Right cardiac atrium (tissue), 5 donors: Measurements from ENCODE around the gene LRRC8B. TPM values are rescaled to one million over a fixed set of nuclear protein-coding genes. Genes with fewer than 3 reads are reported as not detected.
"Not testable (repeated sequence)": the region's sequence is repeated elsewhere in the genome, so short reads cannot be mapped to it uniquely, and the experiment has no call there.

Experiments used
- ATAC-seq, 2 donors: fragments of 200-7000 bp; cut with Tn5 transposase; one replicate each; pipeline versions ENCODE4 v1.8.0 to v1.9.1; 2020; ENCODE audit warnings: moderate library complexity in 2 of 2, mild to moderate bottlenecking in 1 of 2
- DNase-seq, 3 donors: peaks; one replicate each; pipeline ENCODE4 v3.0.0-alpha.2; 2020
- H3K27ac ChIP-seq: one replicate; pipeline ENCODE4 v1.5.1; 2013; ENCODE audit warnings: mild to moderate bottlenecking, low read length, control low read depth, moderate library complexity
- H3K27me3 ChIP-seq: one replicate; pipeline ENCODE4 v1.6.1; 2013; ENCODE audit not compliant: control insufficient read depth, insufficient read depth
- H3K4me1 ChIP-seq: one replicate; pipeline ENCODE4 v1.6.1; 2013; ENCODE audit warnings: low read length; ENCODE audit not compliant: control insufficient read depth, insufficient read depth
- H3K4me3 ChIP-seq: one replicate; pipeline ENCODE4 v1.5.1; 2013; ENCODE audit warnings: low read length, control low read depth
- H3K9me3 ChIP-seq: one replicate; pipeline ENCODE4 v1.6.1; 2013; ENCODE audit warnings: low read length; ENCODE audit not compliant: control insufficient read depth
- WGBS: extraction: QIAGEN DNeasy Blood & Tissue Kit; methylation state at CpG from one replicate; pipeline ENCODE4 v1.1.7; 2013; 5-methylcytosine and 5-hydroxymethylcytosine counted together
- intact Hi-C, 4 donors: fragments of 100-400 bp; cut with DNase I; formaldehyde crosslinking; loops; one replicate each; pipeline versions ENCODE4 v1.11.0 to v1.14.0; 2022 to 2023
- polyA plus RNA-seq: library from polyadenylated mRNA; stranded (reverse); fragments of 200-250 nt; gene quantifications from one replicate; pipeline ENCODE4 v1.2.3, GENCODE V29; 2013
- total RNA-seq, 4 donors: library from RNA; stranded (reverse); fragmentation: NEBNext Ultra II Directional; extraction: Animal tissue kit (Norgen Biotek cat#: 25700); gene quantifications; one replicate each; pipeline ENCODE4 v1.2.1, GENCODE V29; 2021
- donor health status: healthy with polysubstance abuse.
- donor health status: DM: no; HTN: yes; CAD: no.
- donor health status: DM: no; HTN: no; CAD: no.
- donor health status: DM: no; HTN: yes; CAD: no; lungs with severe emphysema.
- donor health status: DM: yes; HTN: yes; CAD: no.

The LRRC8B gene
- total and polyA plus RNA-seq, 5 donors, result 1.4 to 5.6 (median 5.1) TPM

GRCh38 chr1:89536555-89537341 lies 12.1 kb downstream of the LRRC8B start:
- Histone ChIP-seq H3K27me3 (no peaks in the 10 kb centered on the region), H3K4me1 (peaks cover 5% of the 10 kb centered on the region), H3K9me3 (no peaks in the 10 kb centered on the region), H3K27ac (no peak overlapping the region), H3K4me3 (no peak overlapping the region)
- no peak for DNase-seq
- WGBS, result 92% methylated on average over 5 of the region's 5 CpGs
- no peak for ATAC-seq
- intact Hi-C loops, result loop anchor here in 1 of 4 donors (10.0 kb wide), 1 partner anchor 48 kb away; no protein-coding TSS in a partner anchor

- Histone ChIP-seq H3K4me1 (peaks cover 5% of the 10 kb centered on the region), H3K4me3 (no peak overlapping the region), H3K27ac (no peak overlapping the region), H3K27me3 (no peaks in the 10 kb centered on the region), H3K9me3 (no peaks in the 10 kb centered on the region)
- ATAC-seq, result peak; percentile 64 to 86
- DNase-seq, result no peak
- 56% methylated on average over 2 of the region's 2 CpGs for whole genome bisulfite sequencing
- intact Hi-C loops, result loop anchor here in 1 of 4 donors (10.0 kb wide), 1 partner anchor 46 kb away; no protein-coding TSS in a partner anchor
Measured at GRCh38 chr1:89538361-89538760, 13.7 kb downstream of the LRRC8B start.

- Histone ChIP-seq H3K27me3 (no peaks in the 10 kb centered on the region), H3K4me3 (no peak overlapping the region), H3K9me3 (no peaks in the 10 kb centered on the region), H3K4me1 (peaks cover 7% of the 10 kb centered on the region), H3K27ac (no peak overlapping the region)
- ATAC-seq (no peak), DNase-seq (no peak)
- intact Hi-C loops, result loop anchor here in 1 of 4 donors (10.0 kb wide), 1 partner anchor 46 kb away; no protein-coding TSS in a partner anchor
- 93% methylated on average over 3 of the region's 3 CpGs for WGBS
Measured at GRCh38 chr1:89539128-89539527, 14.5 kb downstream of the LRRC8B start.

DNA sequence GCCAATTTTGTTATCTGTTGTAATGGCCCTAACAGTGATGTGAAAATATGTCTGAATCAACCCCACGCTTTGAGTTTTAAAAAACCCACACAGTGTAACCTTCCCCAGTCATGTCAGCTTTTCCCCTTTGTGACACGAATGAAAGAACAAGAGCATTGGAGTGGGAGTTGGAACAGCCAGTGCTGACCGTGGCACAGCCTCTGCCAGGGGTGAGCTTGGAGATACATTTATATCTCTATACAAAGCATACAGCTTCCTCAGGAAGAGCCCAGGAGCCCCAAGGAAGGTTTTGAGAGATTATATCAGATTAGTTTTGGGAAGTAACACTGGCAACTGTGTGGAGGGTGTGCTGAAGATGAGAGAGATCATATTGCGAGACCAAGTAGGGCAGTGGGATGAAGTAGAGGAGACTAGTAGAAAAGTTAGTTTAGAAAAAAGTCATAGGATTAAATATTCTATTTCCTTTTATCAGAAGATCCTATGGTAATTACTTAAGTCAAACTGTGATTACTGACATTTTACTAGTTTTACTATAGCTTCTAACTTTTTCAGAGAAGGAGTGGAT lies 15.9 kb downstream of the LRRC8B start:
- ATAC-seq (peak; percentile 47 to 51), DNase-seq (no peak)
- H3K9me3 ChIP-seq, result no peaks in the 10 kb centered on the region
- no peaks in the 10 kb centered on the region for H3K27me3 ChIP-seq
- H3K4me1 ChIP-seq, result peaks cover 7% of the 10 kb centered on the region
- WGBS, result 41% methylated on average over 4 of the region's 4 CpGs
- H3K27ac ChIP-seq, result peak overlapping the region; percentile 17
- H3K4me3 ChIP-seq, result no peak overlapping the region
- intact Hi-C loops, result no loop called here

DNA sequence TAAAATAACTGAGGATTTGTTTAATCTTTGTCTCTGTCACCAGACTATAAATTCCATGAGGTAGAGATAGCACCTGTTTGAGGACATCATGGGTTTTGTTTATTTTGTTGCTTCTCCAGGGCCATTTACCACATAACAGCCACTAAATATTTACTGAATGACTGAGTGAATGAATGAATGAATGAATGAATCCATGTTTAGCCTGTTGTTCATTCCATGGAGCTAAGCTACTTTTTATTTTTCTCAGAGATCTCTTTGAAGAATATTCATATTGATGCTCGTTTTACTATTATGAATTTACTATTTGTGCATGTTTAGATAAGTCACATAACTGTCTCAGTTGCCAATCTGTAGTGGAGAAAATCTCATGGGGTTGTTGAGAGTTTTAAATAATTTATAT lies 17.7 kb downstream of the LRRC8B start:
- no peak for DNase-seq
- Histone ChIP-seq H3K9me3 (no peaks in the 10 kb centered on the region), H3K27ac (no peak overlapping the region), H3K4me1 (peaks cover 10% of the 10 kb centered on the region), H3K4me3 (no peak overlapping the region), H3K27me3 (no peaks in the 10 kb centered on the region)
- ATAC-seq, result no peak
- intact Hi-C loops, result no loop called here
- 88% methylated on average over 1 of the region's 1 CpG for WGBS

DNA sequence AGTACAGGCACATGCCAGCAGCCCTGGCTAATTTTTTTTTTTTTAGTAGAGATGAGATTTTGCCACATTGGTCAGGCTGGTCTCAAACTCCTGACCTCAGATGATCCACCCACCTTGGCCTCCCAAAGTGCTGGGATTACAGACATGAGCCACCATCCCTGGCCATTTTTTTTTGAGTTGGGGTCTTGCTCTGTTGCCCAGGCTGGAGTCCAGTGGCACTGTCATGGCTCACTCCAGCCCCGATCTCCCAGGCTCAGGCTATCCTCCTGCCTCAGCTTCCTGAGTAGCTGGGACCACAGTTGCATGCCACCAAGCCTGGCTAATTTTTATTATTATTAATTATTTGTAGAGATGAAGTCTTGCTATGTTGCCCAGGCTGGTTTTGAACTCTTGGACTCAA lies 19.0 kb downstream of the LRRC8B start:
- H3K27ac ChIP-seq, intact Hi-C loops, H3K4me3 ChIP-seq, DNase-seq, H3K9me3 ChIP-seq, H3K27me3 ChIP-seq, H3K4me1 ChIP-seq, ATAC-seq: not testable (repeated sequence)
- 95% methylated on average over 1 of the region's 1 CpG for WGBS

DNA sequence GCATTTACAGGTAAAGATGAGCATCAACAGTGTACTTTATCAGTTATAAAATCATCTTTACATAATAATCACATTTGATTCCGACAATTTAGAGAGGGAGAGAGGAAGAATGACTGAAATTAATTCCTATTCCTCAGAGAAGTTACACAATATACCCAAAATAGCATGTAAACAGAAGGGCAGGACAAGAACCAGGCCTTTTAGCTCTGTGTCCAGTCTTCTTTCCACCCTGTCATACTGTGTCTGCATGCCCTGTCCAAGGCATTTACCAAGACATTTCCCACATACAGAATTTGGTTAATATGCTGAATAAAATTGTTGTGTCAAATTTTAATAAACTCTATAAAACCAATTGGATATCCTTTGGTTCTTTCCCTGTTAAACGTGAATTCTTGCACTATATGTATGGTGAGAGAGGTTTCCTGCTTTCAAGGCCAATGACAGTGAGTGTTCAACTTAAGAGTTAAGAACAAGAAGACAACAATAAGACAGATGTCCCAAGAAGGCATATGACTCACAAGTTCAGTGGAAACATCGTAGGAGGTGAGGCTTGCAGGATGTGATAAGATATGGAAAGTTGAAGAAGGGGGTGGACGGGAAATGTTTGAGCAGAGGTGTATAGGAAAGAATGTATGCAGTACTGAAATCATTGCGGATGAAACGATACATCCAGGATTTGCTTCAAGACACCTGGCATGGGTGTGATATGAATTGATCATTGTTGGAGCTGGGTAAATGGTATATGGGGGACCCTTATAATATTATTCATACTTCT lies 20.8 kb downstream of the LRRC8B start:
- H3K4me3 ChIP-seq, result no peak overlapping the region
- ATAC-seq (peak; percentile 49 to 82), DNase-seq (no peak)
- no peaks in the 10 kb centered on the region for H3K27me3 ChIP-seq
- no peak overlapping the region for H3K27ac ChIP-seq
- no peaks in the 10 kb centered on the region for H3K9me3 ChIP-seq
- 52% methylated on average over 6 of the region's 6 CpGs for WGBS
- intact Hi-C loops, result no loop called here
- H3K4me1 ChIP-seq, result peaks cover 6% of the 10 kb centered on the region

GRCh38 chr1:89546082-89546889 lies 21.7 kb downstream of the LRRC8B start:
- H3K4me1 ChIP-seq, result peaks cover 5% of the 10 kb centered on the region
- peak in 1 of 2 donors; percentile 48 for ATAC-seq
- intact Hi-C loops, result no loop called here

GRCh38 chr1:89546934-89547562 lies 22.4 kb downstream of the LRRC8B start:
- no peak for DNase-seq
- H3K4me1 ChIP-seq, result peaks cover 5% of the 10 kb centered on the region
- intact Hi-C loops, result no loop called here
- no peak for ATAC-seq
- no peaks in the 10 kb centered on the region for H3K9me3 ChIP-seq
- H3K27ac ChIP-seq, result no peak overlapping the region
- no peak overlapping the region for H3K4me3 ChIP-seq
- no peaks in the 10 kb centered on the region for H3K27me3 ChIP-seq

More at GRCh38 chr1:89546082-89546889, 21.7 kb downstream of the LRRC8B start:
- WGBS, result 87% methylated on average over 3 of the region's 3 CpGs
- Histone ChIP-seq H3K27me3 (no peaks in the 10 kb centered on the region), H3K27ac (no peak overlapping the region), H3K9me3 (no peaks in the 10 kb centered on the region), H3K4me3 (no peak overlapping the region)
- no peak for DNase-seq

DNA sequence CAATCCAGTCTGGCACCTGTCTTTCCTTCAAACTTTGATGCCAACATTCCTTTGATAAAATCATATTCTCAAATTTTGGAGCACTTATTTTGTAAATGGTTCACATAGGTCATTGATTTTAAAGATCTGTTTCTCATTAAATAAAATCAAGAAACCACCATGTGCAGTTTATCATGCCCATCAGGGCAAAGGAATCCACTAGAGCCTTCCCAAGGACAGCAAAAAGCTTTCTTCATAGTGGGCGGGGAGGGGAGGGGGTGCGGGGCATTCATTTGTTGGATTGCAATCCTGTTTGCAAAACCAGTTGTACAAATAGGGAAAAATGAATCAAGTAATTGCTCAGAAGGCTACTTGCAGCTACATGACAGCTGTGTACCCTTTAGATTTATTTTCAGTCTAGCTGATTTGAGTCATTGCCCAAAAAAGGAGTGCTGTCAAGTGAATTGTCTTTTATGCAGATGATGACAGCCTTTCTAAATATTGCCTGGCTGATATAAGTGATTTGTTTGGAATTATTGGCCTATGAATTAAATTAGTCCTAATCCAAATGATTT lies 23.0 kb downstream of the LRRC8B start:
- intact Hi-C loops, result no loop called here
- H3K9me3 ChIP-seq, result no peaks in the 10 kb centered on the region
- peaks cover 5% of the 10 kb centered on the region for H3K4me1 ChIP-seq
- DNase-seq, result no peak
- H3K4me3 ChIP-seq, result no peak overlapping the region
- H3K27ac ChIP-seq, result no peak overlapping the region
- H3K27me3 ChIP-seq, result no peaks in the 10 kb centered on the region
- 73% methylated on average over 2 of the region's 2 CpGs for WGBS
- peak in 1 of 2 donors; percentile 23 for ATAC-seq
